KMS-11 (cell line): ENCODE data around the gene TCF4.

Experiments used
- H2AFZ ChIP-seq: fragments of 200-600 bp; sonication (generic); 2 replicates; pipeline ENCODE4 v1.6.1; 2016; ENCODE audit warnings: antibody characterized with exemption, mixed run types, low read depth
- H3K27ac ChIP-seq: fragments of 200-600 bp; sonication (generic); 2 replicates; pipeline ENCODE4 v1.6.1; 2016; ENCODE audit warnings: mild to moderate bottlenecking, mixed run types
- H3K27me3 ChIP-seq: fragments of 200-600 bp; sonication (generic); 2 replicates; pipeline ENCODE4 v1.6.1; 2017; ENCODE audit warnings: mild to moderate bottlenecking, low read depth, mixed run types, moderate library complexity; ENCODE audit not compliant: insufficient read depth
- H3K36me3 ChIP-seq: fragments of 200-600 bp; sonication (generic); 2 replicates; pipeline ENCODE4 v1.6.1; 2017; ENCODE audit warnings: mild to moderate bottlenecking, mixed run types; ENCODE audit not compliant: insufficient read depth
- H3K4me1 ChIP-seq: fragments of 200-600 bp; sonication (generic); 2 replicates; pipeline ENCODE4 v1.6.1; 2016; ENCODE audit warnings: mild to moderate bottlenecking, low read depth, mixed run types; ENCODE audit not compliant: poor library complexity, severe bottlenecking
- H3K4me2 ChIP-seq: fragments of 200-600 bp; sonication (generic); 2 replicates; pipeline ENCODE4 v1.7.0; 2016; ENCODE audit warnings: mild to moderate bottlenecking, mixed run types
- H3K4me3 ChIP-seq: fragments of 200-600 bp; sonication (generic); IDR thresholded peaks from 2 replicates; pipeline ENCODE4 v1.6.1; 2017; ENCODE audit warnings: low read depth, low read length, mixed read lengths; ENCODE audit not compliant: insufficient read depth
- H3K79me2 ChIP-seq: fragments of 200-600 bp; sonication (generic); 2 replicates; pipeline ENCODE4 v1.6.1; 2016; ENCODE audit warnings: low read depth, mixed run types; ENCODE audit not compliant: insufficient read depth
- H3K9ac ChIP-seq: fragments of 200-600 bp; sonication (generic); 2 replicates; pipeline ENCODE4 v1.6.1; 2016; ENCODE audit warnings: mild to moderate bottlenecking, mixed run types
- H4K20me1 ChIP-seq: fragments of 200-600 bp; sonication (generic); 2 replicates; pipeline ENCODE4 v1.6.1; 2016; ENCODE audit warnings: mild to moderate bottlenecking, mixed run types; ENCODE audit not compliant: insufficient read depth
- CTCF ChIP-seq: fragments of 200-600 bp; sonication (generic); conservative IDR thresholded peaks from 2 replicates; pipeline ENCODE4 v1.6.1; 2017; ENCODE audit warnings: low read depth, mild to moderate bottlenecking, antibody characterized with exemption, low read length, moderate library complexity, mixed read lengths

TCF4 gene

GRCh38 chr18:55243857-55244256 lies 344.1 kb downstream of the TCF4 start:
- H3K9ac ChIP-seq: no peak overlapping the region
- H3K4me2 ChIP-seq: no peak overlapping the region
- peaks cover 77% of the 10 kb centered on the region for H3K4me1 ChIP-seq
- H3K27ac ChIP-seq: no peak overlapping the region
- H3K4me3 ChIP-seq: no peak overlapping the region
- no peaks in the 10 kb centered on the region for H4K20me1 ChIP-seq
- H3K27me3 ChIP-seq: no peaks in the 10 kb centered on the region
- no peak for TF ChIP-seq CTCF
- H3K36me3 ChIP-seq: no peaks in the 10 kb centered on the region; the same call in 1 of the 2 replicates
- peaks cover 4% of the 10 kb centered on the region for H3K79me2 ChIP-seq
- H2AFZ ChIP-seq: no peak overlapping the region

- Histone ChIP-seq H3K4me2 (no peak overlapping the region), H3K27me3 (no peaks in the 10 kb centered on the region), H3K9ac (no peak overlapping the region), H3K27ac (no peak overlapping the region), H4K20me1 (no peaks in the 10 kb centered on the region), H2AFZ (no peak overlapping the region), H3K79me2 (peaks cover 7% of the 10 kb centered on the region), H3K36me3 (no peaks in the 10 kb centered on the region; the same call in 1 of the 2 replicates), H3K4me3 (no peak overlapping the region), H3K4me1 (peaks cover 83% of the 10 kb centered on the region)
- TF ChIP-seq CTCF: no peak
Measured at GRCh38 chr18:55243255-55243654, 344.7 kb downstream of the TCF4 start.

GRCh38 chr18:55240978-55241377 lies 347.0 kb downstream of the TCF4 start:
- Histone ChIP-seq H3K36me3 (no peaks in the 10 kb centered on the region; the same call in 1 of the 2 replicates), H3K79me2 (peaks cover 7% of the 10 kb centered on the region), H3K27me3 (no peaks in the 10 kb centered on the region), H3K4me1 (peaks cover 86% of the 10 kb centered on the region), H3K4me2 (peak overlapping the region; percentile 39; the same call in 1 of the 2 replicates), H3K9ac (no peak overlapping the region), H3K4me3 (no peak overlapping the region), H3K27ac (peak overlapping the region; percentile 22; the same call in 1 of the 2 replicates), H4K20me1 (no peaks in the 10 kb centered on the region), H2AFZ (no peak overlapping the region)
- no peak for TF ChIP-seq CTCF

GRCh38 chr18:55239740-55240139 lies 348.3 kb downstream of the TCF4 start:
- Histone ChIP-seq H3K4me2 (peak overlapping the region; percentile 39), H3K9ac (no peak overlapping the region), H3K4me3 (no peak overlapping the region), H3K36me3 (no peaks in the 10 kb centered on the region; the same call in 1 of the 2 replicates), H3K27ac (peak overlapping the region; percentile 22; the same call in 1 of the 2 replicates), H4K20me1 (no peaks in the 10 kb centered on the region), H3K4me1 (peaks cover 88% of the 10 kb centered on the region), H3K79me2 (peaks cover 16% of the 10 kb centered on the region), H2AFZ (no peak overlapping the region), H3K27me3 (no peaks in the 10 kb centered on the region)
- TF ChIP-seq CTCF: no peak
